GM12878 (cell line): ENCODE data around the gene SMARCC2.

Source experiments
- CTCF ChIP-seq, 3 experiments: IDR thresholded peaks in 2 of 3; conservative IDR thresholded peaks in 1 of 3; 2 replicates each; pipeline ENCODE4 v1.5.1; 2011; ENCODE audit warnings: low read depth in 3 of 3, low read length in 3 of 3, mild to moderate bottlenecking in 3 of 3, control low read depth in 2 of 3, moderate library complexity in 2 of 3, inconsistent platforms in 1 of 3, mixed read lengths in 1 of 3; ENCODE audit not compliant: control insufficient read depth in 2 of 3, insufficient read depth in 1 of 3; ENCODE audit errors: extremely low read depth in 1 of 3
- MAX ChIP-seq: IDR thresholded peaks from 2 replicates; pipeline ENCODE4 v1.6.1; 2012; ENCODE audit warnings: low read depth, low read length, improper control_type of control experiment
- NBN ChIP-seq: fragments of 450-650 bp; IDR thresholded peaks from 2 replicates; pipeline ENCODE4 v1.6.1; 2016
- NR2F1 ChIP-seq: fragments of 450-650 bp; conservative IDR thresholded peaks from 2 replicates; pipeline ENCODE4 v1.6.1; 2017; ENCODE audit warnings: mild to moderate bottlenecking
- NRF1 ChIP-seq: conservative IDR thresholded peaks from 2 replicates; pipeline ENCODE4 v1.6.1; 2011; ENCODE audit warnings: mild to moderate bottlenecking, low read depth, low read length, improper control_type of control experiment
- PAX5 ChIP-seq: IDR thresholded peaks from 2 replicates; pipeline ENCODE4 v1.6.1; 2011; ENCODE audit warnings: low read depth, low read length, borderline replicate concordance
- POLR2A ChIP-seq: IDR thresholded peaks from 2 replicates; pipeline ENCODE4 v1.6.1; 2011; ENCODE audit warnings: low read depth, mild to moderate bottlenecking, low read length
- PRDM15 ChIP-seq: fragments of 450-650 bp; formaldehyde crosslinking; IDR thresholded peaks from 2 replicates; pipeline ENCODE4 v1.4.0; 2020; ENCODE audit warnings: mild to moderate bottlenecking, moderate library complexity
- SIN3A ChIP-seq: IDR thresholded peaks from 2 replicates; pipeline ENCODE4 v1.6.1; 2012; ENCODE audit warnings: low read depth, low read length, improper control_type of control experiment
- TAF1 ChIP-seq: IDR thresholded peaks from 2 replicates; pipeline ENCODE4 v1.6.1; 2011; ENCODE audit warnings: mild to moderate bottlenecking, low read depth, low read length, borderline replicate concordance
- USF2 ChIP-seq: IDR thresholded peaks from 2 replicates; pipeline ENCODE4 v1.6.1; 2011; ENCODE audit warnings: low read depth, low read length, improper control_type of control experiment, borderline replicate concordance
- ZBTB33 ChIP-seq: fragments of 450-650 bp; IDR thresholded peaks from 2 replicates; pipeline ENCODE4 v1.6.1; 2017; ENCODE audit warnings: mild to moderate bottlenecking
- ZSCAN29 ChIP-seq: fragments of 450-650 bp; IDR thresholded peaks from 2 replicates; pipeline ENCODE4 v1.6.1; 2017; ENCODE audit warnings: mild to moderate bottlenecking, moderate library complexity

GRCh38 chr12:56155256-56155845 is 33.9 kb downstream of the SMARCC2 start:
- TF ChIP-seq POLR2A: no peak
- no peak for TF ChIP-seq CTCF (IDR thresholded peaks at IDR 0.05 in 2 of 3, conservative IDR thresholded peaks at IDR 0.05 in 1 of 3; ENCODE audit: control insufficient read depth in 2 of 3, extremely low read depth in 1 of 3, insufficient read depth in 1 of 3, low read depth in 3 of 3, low read length in 3 of 3)
- TF ChIP-seq SIN3A: no peak
- no peak for TF ChIP-seq TAF1
- no peak for TF ChIP-seq NBN
- TF ChIP-seq MAX: no peak
- no peak for TF ChIP-seq NRF1
- no peak for TF ChIP-seq NR2F1
- TF ChIP-seq PRDM15 (CRISPR knock-in tag): no peak
- TF ChIP-seq ZSCAN29: no peak
- TF ChIP-seq USF2: no peak
- no peak for TF ChIP-seq ZBTB33
- no peak for TF ChIP-seq PAX5
